ENCODE results near the gene USH2A.
A peak's percentile ranks its signal among the peaks of the same experiment; 100 is the strongest.

The USH2A gene

DNA sequence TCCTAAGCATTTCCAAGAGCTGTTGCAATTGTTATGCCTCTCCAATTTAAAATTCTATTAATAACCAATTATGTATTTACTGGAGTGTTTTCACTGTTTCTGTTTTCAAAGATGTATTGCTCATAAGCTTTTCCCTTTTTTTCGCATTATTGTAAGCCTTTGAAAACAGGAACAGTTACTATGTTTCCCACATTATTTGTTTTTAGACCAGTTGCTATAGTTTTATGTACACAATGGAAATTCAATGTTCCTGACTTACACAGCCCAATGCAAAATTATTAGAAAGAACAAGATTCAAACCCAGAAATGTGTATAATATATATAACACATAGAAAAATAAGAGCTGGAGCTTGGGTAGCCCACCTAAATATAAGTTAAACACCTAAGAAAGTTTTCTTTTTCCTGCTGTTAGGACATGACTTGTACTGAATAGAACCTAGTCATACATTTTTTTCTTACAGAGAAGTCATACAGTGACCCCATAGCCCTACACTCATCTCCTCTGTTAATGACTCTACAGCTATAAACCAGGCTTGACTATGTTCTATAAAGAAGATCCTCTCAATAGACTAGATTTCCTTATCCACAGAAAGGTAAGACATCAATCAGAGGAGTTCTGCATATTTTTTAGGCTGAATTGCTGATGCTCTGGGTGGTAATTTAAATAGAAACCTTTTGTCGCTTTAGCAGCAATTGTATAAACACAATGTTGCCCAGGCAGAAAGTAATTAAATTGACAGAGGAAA, 299.6 kb downstream of the USH2A start:
- no peak for DNase-seq

GRCh38 chr1:216119600-216119999, 303.6 kb downstream of the USH2A start:
- no peak for DNase-seq

DNA sequence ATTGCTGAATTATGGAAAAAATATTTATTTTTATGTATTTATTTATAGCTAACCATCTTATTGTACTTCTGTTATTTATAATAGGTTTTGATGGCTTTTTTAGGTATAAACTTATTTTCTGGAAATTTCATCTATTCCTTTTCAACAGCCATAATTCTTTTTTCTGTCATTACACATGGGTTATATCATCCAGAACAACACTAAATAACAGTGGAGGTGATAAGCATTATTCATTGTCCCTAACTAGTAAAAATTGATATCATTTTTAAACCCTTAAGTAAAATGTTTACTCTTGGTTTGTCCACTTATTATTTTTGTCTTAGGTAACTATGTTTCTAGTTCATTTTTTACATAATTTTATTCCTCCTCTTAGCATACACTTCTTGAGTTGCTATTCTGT, 309.1 kb downstream of the USH2A start:
- no peak for DNase-seq

DNA sequence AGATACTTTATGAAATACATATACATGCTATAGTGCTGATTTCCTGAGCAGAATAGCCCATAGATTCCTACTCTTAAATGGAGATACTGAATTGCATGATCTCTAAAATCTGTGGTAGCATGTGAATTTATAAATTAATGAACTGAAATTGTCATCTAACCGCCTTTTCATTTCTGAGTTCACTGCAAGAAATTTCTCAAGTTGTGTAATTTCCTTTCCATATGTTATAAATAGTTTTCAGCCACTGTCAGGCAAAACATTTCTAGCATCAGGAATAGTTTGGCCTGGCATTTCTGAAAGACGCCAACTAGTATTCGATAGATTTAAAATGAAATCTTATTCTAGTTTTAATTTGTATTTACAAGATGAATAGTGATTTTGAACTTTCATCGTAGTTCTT, 310.1 kb downstream of the USH2A start:
- DNase-seq: no peak

GRCh38 chr1:216111842-216112241, 311.4 kb downstream of the USH2A start:
- DNase-seq: no peak

- DNase-seq: no peak
Measured at GRCh38 chr1:216095400-216095799, 327.8 kb downstream of the USH2A start.

- DNase-seq: no peak
Measured at GRCh38 chr1:216090556-216090955, 332.7 kb downstream of the USH2A start.

DNA sequence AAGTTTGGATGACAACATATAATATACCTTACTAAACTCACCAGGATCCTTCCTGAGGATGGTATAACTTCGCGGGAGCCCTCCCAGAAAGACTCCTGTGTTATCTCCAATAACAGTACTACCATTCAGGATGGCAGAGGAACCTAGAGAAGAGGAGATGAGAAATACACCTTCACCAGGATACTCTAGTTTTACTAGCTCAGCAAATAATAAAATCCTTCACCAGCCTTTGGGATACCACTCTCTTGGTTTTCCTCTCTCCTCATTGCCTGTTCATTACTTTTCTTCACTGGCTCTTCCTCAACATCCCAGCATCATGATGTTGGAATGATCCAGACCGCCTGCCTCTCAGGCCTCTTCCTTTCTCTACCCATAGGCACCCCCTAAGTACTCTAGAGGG, 336.6 kb downstream of the USH2A start:
- no peak for DNase-seq

GRCh38 chr1:216081445-216081844, 341.8 kb downstream of the USH2A start:
- DNase-seq: no peak

- no peak for DNase-seq
Measured at GRCh38 chr1:216076751-216077150, 346.5 kb downstream of the USH2A start.

- peak; percentile 88 for DNase-seq
Measured at GRCh38 chr1:216075339-216075738, 347.9 kb downstream of the USH2A start.

DNA sequence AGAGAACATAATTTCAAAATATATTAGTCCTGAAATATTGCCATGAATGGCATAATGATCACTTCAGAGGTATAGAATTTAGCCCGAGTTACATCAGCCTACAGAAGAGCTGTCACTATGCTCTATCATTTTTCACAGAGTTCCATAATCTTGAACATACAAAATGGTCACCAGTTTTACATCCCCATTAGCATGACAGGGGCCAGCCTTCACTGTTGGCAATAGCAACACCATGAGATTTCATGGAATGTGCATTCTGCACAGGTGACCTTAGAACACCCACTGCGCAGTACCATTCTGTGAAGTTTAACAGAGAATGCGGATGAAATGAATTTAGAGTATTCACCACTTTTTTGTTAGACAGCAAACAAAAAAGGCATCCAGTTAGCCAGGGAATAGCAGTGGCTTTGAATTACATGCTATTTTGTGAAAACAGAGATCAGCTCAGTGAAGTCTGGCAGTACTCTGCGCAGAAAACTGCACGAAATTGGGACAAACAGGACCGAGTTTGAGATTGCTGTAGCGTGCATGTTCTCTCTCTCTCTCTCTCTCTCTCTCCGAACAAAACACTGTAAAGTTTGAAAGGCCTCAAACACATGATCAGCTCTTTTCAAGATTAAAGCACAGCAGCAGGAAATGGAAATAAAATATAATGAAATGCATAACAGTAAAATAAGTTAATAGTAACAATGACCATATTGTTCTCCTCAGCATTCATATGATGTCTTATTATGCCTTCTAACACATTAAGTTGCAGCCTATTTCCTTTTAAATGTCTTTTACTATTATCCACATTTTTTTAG, 349.3 kb downstream of the USH2A start:
- no peak for DNase-seq

- no peak for DNase-seq
Measured at GRCh38 chr1:216071262-216071661, 352.0 kb downstream of the USH2A start.

GRCh38 chr1:216064643-216065042, 358.6 kb downstream of the USH2A start:
- no peak for DNase-seq

GRCh38 chr1:216057947-216058346, 365.3 kb downstream of the USH2A start:
- DNase-seq: no peak

GRCh38 chr1:216057063-216057462, 366.2 kb downstream of the USH2A start:
- DNase-seq: no peak

DNA sequence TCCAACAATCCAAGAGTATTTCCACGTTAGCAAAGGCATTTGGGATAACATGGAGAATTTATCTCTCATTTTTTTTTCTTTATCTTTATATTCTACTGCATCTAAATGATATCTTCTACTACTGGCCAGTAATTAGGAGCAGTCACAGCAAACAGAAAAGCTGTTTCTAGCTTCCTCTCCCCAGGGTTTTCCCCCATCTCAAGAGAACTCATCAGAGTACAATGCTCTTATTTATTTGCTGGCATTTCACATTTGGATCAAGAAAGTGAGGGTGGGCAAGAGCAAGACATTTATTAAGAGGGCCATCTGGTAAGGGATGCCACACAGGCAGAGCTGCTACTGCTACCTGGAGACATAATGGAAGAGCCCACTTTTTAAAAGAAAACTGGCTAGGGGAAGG, 368.2 kb downstream of the USH2A start:
- no peak for DNase-seq

DNA sequence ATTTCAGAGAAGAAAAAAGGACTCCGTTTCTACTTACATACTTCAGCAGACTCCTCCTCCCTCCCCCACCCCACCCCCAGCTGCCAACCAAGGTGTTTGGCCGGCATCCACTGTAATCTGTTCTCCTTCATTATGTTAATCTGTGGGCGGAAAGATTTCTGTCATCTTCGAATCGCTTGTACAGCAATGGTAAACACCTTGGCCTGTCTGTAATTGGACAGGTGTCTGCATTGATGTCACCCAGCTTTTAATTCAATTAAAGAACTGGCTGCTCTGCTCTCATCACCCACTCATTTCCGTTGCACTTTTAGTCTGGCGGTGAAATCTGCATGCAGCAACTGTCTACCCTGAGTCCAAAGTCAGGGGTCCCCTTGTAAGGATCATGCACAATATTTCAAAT, 368.6 kb downstream of the USH2A start:
- no peak for DNase-seq

- DNase-seq: no peak
Measured at GRCh38 chr1:216051071-216051470, 372.2 kb downstream of the USH2A start.

DNA sequence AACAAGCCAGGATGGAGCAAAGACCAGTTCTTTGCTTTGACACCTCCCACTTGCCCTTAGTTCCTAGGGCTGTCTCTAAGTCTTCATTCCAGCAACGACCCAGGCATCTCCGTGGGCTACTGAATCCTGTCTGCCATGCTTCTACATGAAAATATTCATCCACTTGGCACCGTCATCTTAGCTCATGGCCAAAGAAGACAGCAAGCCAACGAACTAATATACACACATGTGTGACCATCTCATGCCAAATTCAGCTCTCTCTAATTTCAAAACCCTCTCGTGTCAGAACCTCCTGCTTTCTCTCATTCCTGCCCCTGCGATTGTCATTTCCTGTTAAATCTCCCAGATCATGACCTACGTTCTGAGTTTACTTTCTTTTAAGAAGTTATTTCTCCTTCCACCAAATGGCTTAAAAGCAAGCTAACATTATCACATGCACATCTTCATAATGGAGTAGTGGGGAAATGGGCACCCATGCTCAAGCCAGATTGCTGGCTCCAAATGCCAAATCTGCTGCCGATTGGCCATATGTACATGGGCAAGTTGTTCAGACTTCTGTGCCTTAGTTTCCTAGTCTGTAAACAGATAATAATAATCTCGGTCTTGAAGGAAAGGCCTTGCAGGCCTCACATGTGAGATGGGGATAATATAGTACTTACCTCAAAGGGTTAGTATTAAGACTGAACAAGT, 373.4 kb downstream of the USH2A start:
- DNase-seq: no peak

DNA sequence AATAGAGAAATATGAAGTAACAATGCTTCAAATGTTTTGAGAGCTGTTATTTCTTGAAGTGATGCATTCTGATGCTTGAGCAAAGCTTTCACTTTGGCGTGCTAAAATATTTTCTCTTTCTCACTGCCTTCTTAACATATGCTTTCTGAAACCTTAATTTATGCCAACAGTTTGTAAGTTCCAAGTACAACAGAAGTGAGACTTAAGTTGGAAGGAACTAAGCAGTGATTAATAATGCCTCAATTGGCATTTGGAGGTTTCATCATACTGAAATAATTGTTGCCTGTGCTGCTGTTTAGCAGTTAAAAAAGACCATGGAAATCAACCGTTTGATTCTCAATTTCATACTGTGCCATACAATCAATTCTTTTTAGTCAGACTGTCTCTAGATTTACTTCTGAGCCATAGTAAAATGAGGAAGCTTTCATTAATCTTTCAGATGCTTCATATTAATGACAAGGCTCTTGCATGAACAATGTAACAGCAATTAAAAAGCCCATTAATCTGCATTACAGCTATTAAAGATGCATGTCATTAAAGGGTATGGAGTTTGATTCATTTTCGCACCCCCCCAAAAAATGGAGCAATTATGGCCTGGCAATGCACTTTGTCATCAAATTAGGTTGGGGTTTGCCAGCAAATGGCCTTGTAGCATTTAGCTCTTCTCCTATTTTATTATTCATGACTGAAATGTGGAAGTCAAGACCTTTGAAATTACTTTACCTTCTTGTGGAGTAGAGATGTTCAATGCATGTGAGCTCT, 375.3 kb downstream of the USH2A start:
- DNase-seq: no peak

DNA sequence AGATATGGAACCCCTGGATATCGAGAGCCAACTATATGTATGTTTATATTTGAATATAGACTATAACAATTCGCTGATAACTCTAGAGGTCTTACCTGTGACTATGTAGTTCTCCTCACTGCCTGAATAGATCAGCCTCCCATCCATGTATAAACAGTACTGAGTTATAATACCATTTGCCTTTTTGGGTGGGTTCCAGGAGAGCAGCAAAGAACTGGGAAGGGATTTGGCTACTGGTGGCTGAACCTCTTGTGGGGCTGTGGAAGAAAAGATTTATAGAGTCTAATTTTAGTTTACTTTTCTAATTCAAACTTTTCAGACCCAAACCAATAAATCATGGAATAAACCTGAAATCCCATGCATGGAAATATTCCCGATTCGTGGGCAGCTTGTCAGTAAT, 376.9 kb downstream of the USH2A start:
- no peak for DNase-seq

DNA sequence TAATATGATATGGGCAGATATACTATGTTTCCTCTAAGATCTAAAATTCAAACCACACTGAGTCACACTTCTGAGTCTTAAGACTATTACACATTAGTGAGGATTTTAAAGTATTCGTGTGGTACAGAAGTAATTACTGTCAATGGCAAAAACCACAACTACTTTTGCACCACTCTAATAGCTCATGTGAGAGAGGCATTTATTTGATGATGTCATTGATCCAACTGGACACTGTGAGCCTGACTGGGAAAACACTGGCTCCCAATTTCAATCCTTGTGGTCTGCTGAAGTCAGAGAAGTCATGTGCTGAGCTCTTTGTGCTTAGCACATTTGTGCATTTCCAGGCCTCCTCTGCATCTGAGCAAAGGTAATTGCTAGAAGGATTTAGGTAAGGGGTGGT, 377.8 kb downstream of the USH2A start:
- peak; percentile 79 for DNase-seq
